ENCODE data around the gene AIM2.
"Not testable (repeated sequence)": the region's sequence is repeated elsewhere in the genome, so short reads cannot be mapped to it uniquely, and the experiment has no call there.

- TF ChIP-seq GATA2 (CRISPR knock-in tag; IDR thresholded peaks at IDR 0.05); POLR2AphosphoS5 (IDR thresholded peaks at IDR 0.05; ENCODE audit: low read depth, low read length); EZH2phosphoT487 (IDR thresholded peaks at IDR 0.05; ENCODE audit: borderline replicate concordance, low read depth); SIN3A (IDR thresholded peaks at IDR 0.05; ENCODE audit: borderline replicate concordance, low read depth, low read length); CTCF (IDR thresholded peaks at IDR 0.05); YY1 (IDR thresholded peaks at IDR 0.05; ENCODE audit: low read depth); MEF2A (IDR thresholded peaks at IDR 0.05; ENCODE audit: borderline replicate concordance, low read depth); REST (IDR thresholded peaks at IDR 0.05; ENCODE audit: low read depth, low read length); RXRA (IDR thresholded peaks at IDR 0.05; ENCODE audit: borderline replicate concordance, low read depth); USF2 (IDR thresholded peaks at IDR 0.05; ENCODE audit: borderline replicate concordance, low read depth, low read length); ELF1 (IDR thresholded peaks at IDR 0.05); RCOR1 (IDR thresholded peaks at IDR 0.05; ENCODE audit: low read length); SMC3 (IDR thresholded peaks at IDR 0.05; ENCODE audit: low read depth, low read length): not testable (repeated sequence)
Observed at GRCh38 chr1:159026841-159027240, 49.7 kb downstream of the AIM2 start.

All from SK-N-SH (cell line).